Prostate gland (tissue), 2 donors: ENCODE results near the gene TMEM14A. TPM values are rescaled to one million over a fixed set of nuclear protein-coding genes. Genes with fewer than 3 reads are reported as not detected.

Experiments
- DNase-seq: peaks from one replicate; pipeline ENCODE4 v3.0.0-alpha.2; 2019; ENCODE audit warnings: low spot score
- H3K27ac ChIP-seq, 2 donors: fragments of 200-600 bp; sonication (generic); 2 replicates each; pipeline ENCODE4 v1.5.1; 2017 to 2019
- H3K27me3 ChIP-seq: fragments of 200-600 bp; sonication (generic); replicated peaks from 2 replicates; pipeline ENCODE4 v1.5.1; 2019; ENCODE audit not compliant: insufficient read depth
- H3K36me3 ChIP-seq, 2 donors: fragments of 200-600 bp; sonication (generic); 1 replicate in 1 of 2; 2 replicates in 1 of 2; pipeline versions ENCODE4 v1.5.1 to v1.8.1; 2017 to 2019
- H3K4me1 ChIP-seq: fragments of 200-600 bp; sonication (generic); replicated peaks from 2 replicates; pipeline ENCODE4 v1.5.1; 2019
- H3K4me3 ChIP-seq, 2 donors: fragments of 200-600 bp; sonication (generic); 2 replicates each; pipeline ENCODE4 v1.5.1; 2017 to 2019
- H3K9me3 ChIP-seq: fragments of 200-600 bp; sonication (generic); 2 replicates; pipeline ENCODE4 v1.5.1; 2017
- POLR2A ChIP-seq: fragments of 450-650 bp; IDR thresholded peaks from one replicate; pipeline ENCODE4 v1.6.1; 2016; ENCODE audit warnings: antibody characterized with exemption, mild to moderate bottlenecking
- POLR2AphosphoS5 ChIP-seq: sonication (generic); formaldehyde crosslinking; IDR thresholded peaks from one replicate; pipeline ENCODE4 v1.6.1; 2017; ENCODE audit warnings: antibody characterized with exemption
- WGBS: methylation state at CpG from one replicate; pipeline ENCODE4 v1.1.5; 2018; 5-methylcytosine and 5-hydroxymethylcytosine counted together
- intact Hi-C: fragments of 100-400 bp; cut with DNase I; formaldehyde crosslinking; loops from one replicate; pipeline ENCODE4 v1.14.2; 2022
- total RNA-seq, 2 donors: library from RNA; depleted of rRNA; stranded (reverse); fragments of >200 nt; gene quantifications; one replicate each; pipeline ENCODE4 v1.1.0, GENCODE V29; 2016
- TF ChIP-seq, protein P1 (sequence below), 4 experiments: fragments of 200-600 bp in 2 of 4; fragments of 450-650 bp in 2 of 4; sonication (generic) in 2 of 4; IDR thresholded peaks; 1 replicate in 3 of 4; 2 replicates in 1 of 4; pipeline ENCODE4 v1.5.1; 2016 to 2019; ENCODE audit warnings: antibody characterized with exemption in 4 of 4, mild to moderate bottlenecking in 2 of 4, moderate library complexity in 2 of 4

Gene TMEM14A
- total RNA-seq, 2 donors from 2014 or later = 55.6 to 56.4 TPM

DNA sequence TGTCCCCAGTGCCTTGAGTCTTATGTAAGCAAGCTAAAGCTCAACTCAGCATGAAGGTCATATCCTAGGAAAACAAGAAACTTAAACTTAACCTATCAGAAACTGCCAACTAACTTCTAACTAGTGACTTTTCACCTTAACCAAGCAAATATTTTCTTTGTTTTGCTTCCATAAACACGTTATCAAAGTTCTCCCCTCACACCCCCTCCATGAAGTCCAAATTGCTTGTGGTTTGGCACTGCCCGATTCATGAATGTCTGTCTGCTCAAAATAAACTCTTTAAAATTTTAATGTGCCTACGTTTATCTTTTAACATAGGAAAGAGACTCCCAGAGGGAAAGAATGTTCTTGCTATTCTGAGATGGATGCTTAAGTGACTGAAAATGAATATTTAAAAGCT lies 57.5 kb downstream of the TMEM14A start:
- Histone ChIP-seq H3K9me3 (no peaks in the 10 kb centered on the region), H3K4me1 (peaks cover 5% of the 10 kb centered on the region), H3K4me3 (no peak overlapping the region), H3K27ac (peak overlapping the region in 1 of 2 donors; percentile 24), H3K36me3 (no peaks in the 10 kb centered on the region), H3K27me3 (no peaks in the 10 kb centered on the region)
- intact Hi-C loops = no loop called here
- TF ChIP-seq POLR2AphosphoS5 = peak; percentile 66
- TF ChIP-seq, protein P1, sequence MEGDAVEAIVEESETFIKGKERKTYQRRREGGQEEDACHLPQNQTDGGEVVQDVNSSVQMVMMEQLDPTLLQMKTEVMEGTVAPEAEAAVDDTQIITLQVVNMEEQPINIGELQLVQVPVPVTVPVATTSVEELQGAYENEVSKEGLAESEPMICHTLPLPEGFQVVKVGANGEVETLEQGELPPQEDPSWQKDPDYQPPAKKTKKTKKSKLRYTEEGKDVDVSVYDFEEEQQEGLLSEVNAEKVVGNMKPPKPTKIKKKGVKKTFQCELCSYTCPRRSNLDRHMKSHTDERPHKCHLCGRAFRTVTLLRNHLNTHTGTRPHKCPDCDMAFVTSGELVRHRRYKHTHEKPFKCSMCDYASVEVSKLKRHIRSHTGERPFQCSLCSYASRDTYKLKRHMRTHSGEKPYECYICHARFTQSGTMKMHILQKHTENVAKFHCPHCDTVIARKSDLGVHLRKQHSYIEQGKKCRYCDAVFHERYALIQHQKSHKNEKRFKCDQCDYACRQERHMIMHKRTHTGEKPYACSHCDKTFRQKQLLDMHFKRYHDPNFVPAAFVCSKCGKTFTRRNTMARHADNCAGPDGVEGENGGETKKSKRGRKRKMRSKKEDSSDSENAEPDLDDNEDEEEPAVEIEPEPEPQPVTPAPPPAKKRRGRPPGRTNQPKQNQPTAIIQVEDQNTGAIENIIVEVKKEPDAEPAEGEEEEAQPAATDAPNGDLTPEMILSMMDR (IDR thresholded peaks at IDR 0.05) = no peak
- DNase-seq = peak; percentile 23
- WGBS = 22% methylated on average over 3 of the region's 3 CpGs

DNA sequence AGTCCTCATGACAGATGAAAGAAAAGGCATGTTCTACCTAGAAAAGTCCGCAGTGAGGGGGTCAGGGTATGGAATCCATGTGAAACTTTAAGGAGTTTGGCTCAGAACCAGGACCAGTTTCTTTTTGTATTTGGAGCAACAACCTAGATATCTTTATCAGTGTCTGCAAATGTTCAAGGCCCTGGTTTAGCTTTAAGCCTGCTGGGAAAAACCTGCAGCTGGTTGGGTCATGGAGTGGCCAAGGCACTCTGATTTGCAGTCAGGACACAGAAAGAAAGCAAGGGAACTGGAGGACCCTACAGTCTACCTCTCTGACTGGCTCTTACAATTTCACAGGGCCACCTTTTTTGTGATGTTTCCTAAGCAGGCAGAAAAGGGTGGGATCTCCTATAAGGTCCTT lies 58.7 kb downstream of the TMEM14A start:
- Histone ChIP-seq H3K9me3 (no peaks in the 10 kb centered on the region), H3K27ac (no peak overlapping the region), H3K4me1 (peaks cover 5% of the 10 kb centered on the region), H3K4me3 (no peak overlapping the region), H3K27me3 (no peaks in the 10 kb centered on the region), H3K36me3 (no peaks in the 10 kb centered on the region)
- TF ChIP-seq, protein P1 (IDR thresholded peaks at IDR 0.05) = no peak
- WGBS = 44% methylated on average over 1 of the region's 1 CpG
- intact Hi-C loops = no loop called here
- no peak for DNase-seq

DNA sequence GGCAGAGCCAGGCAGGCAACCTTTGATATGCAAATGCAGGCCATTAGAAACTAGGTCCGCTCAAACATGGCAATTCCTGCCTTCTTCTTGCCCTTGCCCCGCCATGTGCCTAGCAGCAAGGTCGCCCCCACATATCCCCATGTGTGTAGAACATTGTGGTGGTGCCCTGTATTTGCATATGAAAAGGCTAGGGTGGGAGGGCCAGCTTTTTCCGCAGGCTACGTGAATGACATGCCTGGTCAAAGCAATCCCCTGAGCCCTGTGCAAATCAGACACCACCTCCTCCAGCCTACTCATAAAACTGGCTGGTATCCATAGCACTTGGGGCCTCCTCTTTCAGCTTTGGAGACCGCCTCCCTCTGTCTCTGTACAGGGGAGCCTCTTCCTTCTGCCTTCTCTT lies 60.8 kb downstream of the TMEM14A start:
- H3K4me3 ChIP-seq = no peak overlapping the region
- peaks cover 5% of the 10 kb centered on the region for H3K4me1 ChIP-seq
- intact Hi-C loops = no loop called here
- H3K36me3 ChIP-seq = no peaks in the 10 kb centered on the region
- no peak for DNase-seq
- no peak overlapping the region for H3K27ac ChIP-seq
- no peaks in the 10 kb centered on the region for H3K27me3 ChIP-seq
- no peaks in the 10 kb centered on the region for H3K9me3 ChIP-seq
- 65% methylated on average over 6 of the region's 6 CpGs for WGBS
- TF ChIP-seq, protein P1 (IDR thresholded peaks at IDR 0.05) = no peak
- no peak for TF ChIP-seq POLR2A
- TF ChIP-seq POLR2AphosphoS5 = no peak

DNA sequence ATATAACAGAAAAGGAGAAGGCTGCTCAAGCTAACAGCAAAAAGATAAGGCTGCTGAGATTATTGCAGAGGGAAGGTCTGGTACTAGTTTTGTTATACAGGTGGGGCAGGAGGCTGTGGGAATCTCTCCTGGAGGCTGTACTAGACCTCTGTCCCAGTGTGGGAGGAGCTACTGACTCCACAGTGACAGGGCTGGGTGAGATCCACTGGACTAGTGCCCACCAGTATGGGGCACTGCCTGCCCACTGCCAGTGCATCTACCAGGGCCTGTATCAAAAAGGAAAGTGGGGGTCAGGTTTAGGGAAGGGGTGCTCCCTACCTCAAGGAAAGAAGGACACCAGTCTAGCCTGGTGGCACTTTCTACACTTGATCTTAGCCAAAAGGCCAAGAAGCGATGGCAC lies 62.3 kb downstream of the TMEM14A start:
- peaks cover 2% of the 10 kb centered on the region for H3K4me1 ChIP-seq
- no peak for DNase-seq
- H3K4me3 ChIP-seq = no peak overlapping the region
- 95% methylated on average over 1 of the region's 1 CpG for WGBS
- no peaks in the 10 kb centered on the region for H3K27me3 ChIP-seq
- TF ChIP-seq, protein P1 (IDR thresholded peaks at IDR 0.05) = no peak
- no peak for TF ChIP-seq POLR2AphosphoS5
- no peak for TF ChIP-seq POLR2A
- no peaks in the 10 kb centered on the region for H3K9me3 ChIP-seq
- intact Hi-C loops = no loop called here
- no peak overlapping the region for H3K27ac ChIP-seq
- H3K36me3 ChIP-seq = no peaks in the 10 kb centered on the region

DNA sequence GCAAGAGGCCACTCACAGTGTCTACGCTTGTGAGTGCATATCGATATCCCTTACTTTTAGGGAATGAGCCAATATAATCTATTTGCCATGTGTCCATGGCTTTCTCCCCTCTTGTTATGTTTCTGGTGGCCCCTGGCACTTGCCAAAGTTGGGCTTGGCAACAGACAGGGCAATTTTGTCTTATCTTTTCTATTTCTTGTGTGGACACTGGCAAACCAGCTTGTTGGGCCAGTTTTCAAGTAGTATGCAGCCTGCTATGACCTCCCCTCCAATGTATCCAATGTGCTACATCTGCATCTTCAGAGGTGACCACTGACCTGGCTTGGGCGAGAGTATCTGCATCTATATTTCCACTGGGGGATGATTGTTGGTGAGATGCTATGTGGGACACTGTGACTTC lies 63.2 kb downstream of the TMEM14A start:
- 94% methylated on average over 3 of the region's 3 CpGs for WGBS
- no peaks in the 10 kb centered on the region for H3K4me1 ChIP-seq
- no peaks in the 10 kb centered on the region for H3K36me3 ChIP-seq
- H3K27ac ChIP-seq = no peak overlapping the region
- no peak for TF ChIP-seq POLR2A
- no peak for TF ChIP-seq POLR2AphosphoS5
- TF ChIP-seq, protein P1 (IDR thresholded peaks at IDR 0.05) = no peak
- H3K4me3 ChIP-seq = no peak overlapping the region
- H3K9me3 ChIP-seq = no peaks in the 10 kb centered on the region
- DNase-seq = no peak
- intact Hi-C loops = no loop called here
- no peaks in the 10 kb centered on the region for H3K27me3 ChIP-seq
